Sigmoid colon (tissue), 7 donors: ENCODE results near the gene LINC00632. TPM values are rescaled to one million over a fixed set of nuclear protein-coding genes. Genes with fewer than 3 reads are reported as not detected.

ENCODE experiments used
- DNase-seq: peaks from one replicate; pipeline ENCODE4 v3.0.0-alpha.2; 2019
- H3K27ac ChIP-seq, 4 donors: fragments of 200-600 bp; sonication (generic); one replicate each; pipeline ENCODE4 v1.5.1; 2016 to 2019; ENCODE audit warnings: mild to moderate bottlenecking in 1 of 4
- H3K27me3 ChIP-seq, 3 donors: fragments of 200-600 bp; sonication (generic); one replicate each; pipeline ENCODE4 v1.5.1; 2019; ENCODE audit warnings: mild to moderate bottlenecking in 1 of 3
- H3K36me3 ChIP-seq, 4 donors: fragments of 200-600 bp; sonication (generic); one replicate each; pipeline ENCODE4 v1.5.1; 2016 to 2019
- H3K4me1 ChIP-seq, 4 donors: fragments of 200-600 bp; sonication (generic); one replicate each; pipeline ENCODE4 v1.5.1; 2017 to 2019
- H3K4me3 ChIP-seq, 4 donors: fragments of 200-600 bp; sonication (generic); one replicate each; pipeline ENCODE4 v1.5.1; 2017 to 2019; ENCODE audit warnings: mild to moderate bottlenecking in 2 of 4, moderate library complexity in 1 of 4
- H3K9me3 ChIP-seq, 4 donors: fragments of 200-600 bp in 3 of 4; sonication (generic) in 3 of 4; one replicate each; pipeline versions ENCODE4 v1.5.1 to v1.6.1; 2013 to 2019
- CTCF ChIP-seq, 4 experiments: fragments of 450-650 bp in 3 of 4; fragments of 200-600 bp in 1 of 4; IDR thresholded peaks; one replicate each; pipeline ENCODE4 v1.5.1; 2016 to 2019; ENCODE audit warnings: antibody characterized with exemption in 4 of 4, mild to moderate bottlenecking in 3 of 4, moderate library complexity in 2 of 4
- EP300 ChIP-seq, 4 donors: sonication (generic); formaldehyde crosslinking; IDR thresholded peaks; one replicate each; pipeline ENCODE4 v1.6.1; 2017; ENCODE audit warnings: antibody characterized with exemption in 4 of 4
- POLR2A ChIP-seq, 2 donors: fragments of 450-650 bp; IDR thresholded peaks; one replicate each; pipeline ENCODE4 v1.6.1; 2016; ENCODE audit warnings: antibody characterized with exemption in 2 of 2, mild to moderate bottlenecking in 2 of 2, moderate library complexity in 2 of 2
- POLR2AphosphoS5 ChIP-seq, 4 donors: sonication (generic); formaldehyde crosslinking; IDR thresholded peaks; one replicate each; pipeline ENCODE4 v1.6.1; 2017; ENCODE audit warnings: antibody characterized with exemption in 4 of 4
- WGBS, 2 donors: extraction: QIAGEN DNeasy Blood & Tissue Kit; methylation state at CpG; one replicate each; pipeline ENCODE4 v1.1.7; 2013; 5-methylcytosine and 5-hydroxymethylcytosine counted together
- intact Hi-C: fragments of 100-400 bp; cut with DNase I; formaldehyde crosslinking; loops from one replicate; pipeline ENCODE4 v1.15.1; 2023
- polyA plus RNA-seq, 3 donors: library from polyadenylated mRNA; stranded (reverse); fragments of 200-250 nt; gene quantifications; one replicate each; pipeline ENCODE4 v1.2.3, GENCODE V29; 2013
- total RNA-seq, 4 donors: library from RNA; depleted of rRNA; stranded (reverse); fragments of >200 nt; gene quantifications; one replicate each; pipeline ENCODE4 v1.1.0, GENCODE V29; 2016
- donor health status: healthy with polysubstance abuse.
- donor health status: Bipolar disorder and iron deficiency.
- donor health status: healthy.

The LINC00632 gene
- total and polyA plus RNA-seq, 7 donors: 1.8 to 105 (median 30.4) TPM; not detected in 1

DNA sequence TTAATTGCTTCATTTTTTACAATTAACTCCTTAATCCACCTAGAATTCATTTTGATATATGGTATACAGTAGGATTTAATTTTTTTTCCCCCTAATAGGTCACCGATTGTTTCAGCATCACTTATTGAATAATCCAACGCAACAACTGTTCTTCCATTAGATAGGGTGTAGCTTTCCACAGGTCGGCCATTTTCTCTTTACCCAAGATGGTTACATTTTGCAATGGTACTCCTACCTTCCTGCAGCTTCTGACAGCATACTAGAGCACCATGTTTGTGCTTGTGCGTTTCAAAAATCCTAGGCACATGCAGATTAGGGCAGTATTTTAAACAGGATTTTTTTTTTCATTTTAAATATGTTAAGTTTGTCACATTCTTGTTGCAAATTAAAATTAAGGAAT, 2.3 kb downstream of the LINC00632 start:
- TF ChIP-seq POLR2AphosphoS5 (IDR thresholded peaks at IDR 0.05) (no peak), POLR2A (IDR thresholded peaks at IDR 0.05) (no peak), CTCF (IDR thresholded peaks at IDR 0.05) (no peak), EP300 (IDR thresholded peaks at IDR 0.05) (no peak)
- no peaks in the 10 kb centered on the region for H3K4me1 ChIP-seq
- no peaks in the 10 kb centered on the region for H3K27me3 ChIP-seq
- H3K27ac ChIP-seq: no peak overlapping the region
- H3K4me3 ChIP-seq: no peak overlapping the region
- no peaks in the 10 kb centered on the region for H3K9me3 ChIP-seq
- 78 to 85% methylated on average over 4 of the region's 4 CpGs for WGBS, 2 donors
- intact Hi-C loops: no loop called here
- DNase-seq: no peak
- H3K36me3 ChIP-seq: no peaks in the 10 kb centered on the region

GRCh38 chrX:140712413-140713173, 3.0 kb downstream of the LINC00632 start:
- H3K27me3 ChIP-seq: no peaks in the 10 kb centered on the region
- TF ChIP-seq POLR2AphosphoS5 (IDR thresholded peaks at IDR 0.05) (no peak), EP300 (IDR thresholded peaks at IDR 0.05) (no peak), POLR2A (IDR thresholded peaks at IDR 0.05) (no peak), CTCF (IDR thresholded peaks at IDR 0.05) (no peak)
- intact Hi-C loops: no loop called here
- 3 to 5% methylated on average over 16 of the region's 16 CpGs for WGBS, 2 donors
- H3K4me3 ChIP-seq: peak overlapping the region; percentile 10 to 39 (median 36)
- no peaks in the 10 kb centered on the region for H3K9me3 ChIP-seq
- H3K4me1 ChIP-seq: no peaks in the 10 kb centered on the region
- H3K36me3 ChIP-seq: no peaks in the 10 kb centered on the region
- DNase-seq: peak; percentile 67
- peak overlapping the region; percentile 11 to 62 (median 54) for H3K27ac ChIP-seq

DNA sequence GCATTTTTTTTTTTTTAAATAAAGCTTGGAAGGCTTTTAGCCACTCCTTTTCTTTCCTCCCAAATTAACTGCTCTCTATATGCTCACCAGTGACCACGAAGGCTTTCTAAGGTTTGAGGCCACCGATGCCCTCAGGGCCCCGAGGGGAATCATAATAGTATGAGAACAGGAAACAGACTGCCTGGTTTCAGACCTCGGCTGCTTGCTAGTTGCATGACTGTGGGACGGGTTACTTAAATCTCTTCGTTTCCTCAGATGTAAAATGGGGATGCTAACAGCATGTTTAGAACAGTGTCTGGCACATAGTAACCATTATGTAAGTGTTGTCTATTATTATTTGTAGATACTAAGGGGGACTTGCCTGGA, 3.6 kb downstream of the LINC00632 start:
- TF ChIP-seq POLR2A (IDR thresholded peaks at IDR 0.05): no peak
- no peak for TF ChIP-seq CTCF (IDR thresholded peaks at IDR 0.05)
- TF ChIP-seq POLR2AphosphoS5 (IDR thresholded peaks at IDR 0.05): no peak
- TF ChIP-seq EP300 (IDR thresholded peaks at IDR 0.05): no peak
- Histone ChIP-seq H3K36me3 (no peaks in the 10 kb centered on the region), H3K27ac (peak overlapping the region; percentile 11 to 62 (median 54)), H3K9me3 (no peaks in the 10 kb centered on the region), H3K4me1 (no peaks in the 10 kb centered on the region), H3K4me3 (peak overlapping the region; percentile 10 to 39 (median 36)), H3K27me3 (no peaks in the 10 kb centered on the region)
- intact Hi-C loops: no loop called here
- 9 to 22% methylated on average over 6 of the region's 6 CpGs for WGBS, 2 donors
- no peak for DNase-seq

GRCh38 chrX:140715787-140716186, 6.2 kb downstream of the LINC00632 start:
- no peak for TF ChIP-seq POLR2AphosphoS5 (IDR thresholded peaks at IDR 0.05)
- no peak for TF ChIP-seq EP300 (IDR thresholded peaks at IDR 0.05)
- TF ChIP-seq CTCF (IDR thresholded peaks at IDR 0.05): no peak
- no peak for TF ChIP-seq POLR2A (IDR thresholded peaks at IDR 0.05)
- no peaks in the 10 kb centered on the region for H3K36me3 ChIP-seq
- DNase-seq: no peak
- H3K9me3 ChIP-seq: no peaks in the 10 kb centered on the region
- no peaks in the 10 kb centered on the region for H3K4me1 ChIP-seq
- 66 to 84% methylated on average over 5 of the region's 5 CpGs for WGBS, 2 donors
- H3K4me3 ChIP-seq: no peak overlapping the region
- no peak overlapping the region for H3K27ac ChIP-seq
- H3K27me3 ChIP-seq: no peaks in the 10 kb centered on the region
- intact Hi-C loops: no loop called here
